DOHH2 (cell line): ENCODE data around the gene CT47C1.

ENCODE experiments used
- H3F3A ChIP-seq: fragments of 200-600 bp; sonication (generic), shearing (Covaris generic); 2 replicates; pipeline ENCODE4 v1.6.0; 2016; ENCODE audit warnings: antibody characterized with exemption, mild to moderate bottlenecking; ENCODE audit not compliant: control insufficient read depth, insufficient read depth
- H3K27ac ChIP-seq: fragments of 200-600 bp; sonication (generic); 2 replicates; pipeline ENCODE4 v1.5.1; 2014; ENCODE audit warnings: low read depth, mild to moderate bottlenecking, low read length, moderate library complexity
- H3K27me3 ChIP-seq: fragments of 200-600 bp; sonication (generic); 2 replicates; pipeline ENCODE4 v1.6.1; 2014; ENCODE audit warnings: mild to moderate bottlenecking, low read length, mixed read lengths; ENCODE audit not compliant: control insufficient read depth
- H3K36me3 ChIP-seq: fragments of 200-600 bp; sonication (generic); 2 replicates; pipeline ENCODE4 v1.6.1; 2014; ENCODE audit warnings: mild to moderate bottlenecking, low read length, moderate library complexity, mixed read lengths; ENCODE audit not compliant: control insufficient read depth
- H3K4me1 ChIP-seq: fragments of 200-600 bp; sonication (generic); 2 replicates; pipeline ENCODE4 v1.6.1; 2014; ENCODE audit warnings: mild to moderate bottlenecking, low read length, mixed read lengths; ENCODE audit not compliant: control insufficient read depth
- H3K4me2 ChIP-seq: fragments of 200-600 bp; sonication (generic); 2 replicates; pipeline ENCODE4 v1.6.0; 2014; ENCODE audit warnings: mild to moderate bottlenecking, low read length, moderate library complexity
- H3K4me3 ChIP-seq: fragments of 200-600 bp; sonication (generic); 2 replicates; pipeline ENCODE4 v1.5.1; 2014; ENCODE audit warnings: mild to moderate bottlenecking, low read length, mixed read lengths
- H3K79me2 ChIP-seq: fragments of 200-600 bp; sonication (generic); 2 replicates; pipeline ENCODE4 v1.6.1; 2014; ENCODE audit warnings: mild to moderate bottlenecking, low read length, mixed read lengths; ENCODE audit not compliant: control insufficient read depth
- H3K9me2 ChIP-seq: fragments of 200-600 bp; sonication (generic); replicated peaks from 2 replicates; pipeline ENCODE4 v1.6.1; 2014; ENCODE audit warnings: mild to moderate bottlenecking, low read length, mixed read lengths; ENCODE audit not compliant: control insufficient read depth
- H3K9me3 ChIP-seq: fragments of 200-600 bp; sonication (generic); 2 replicates; pipeline ENCODE4 v1.6.1; 2014; ENCODE audit warnings: antibody characterized with exemption, low read length, mixed read lengths; ENCODE audit not compliant: control insufficient read depth, insufficient read depth
- H4K20me1 ChIP-seq: fragments of 200-600 bp; sonication (generic); 2 replicates; pipeline ENCODE4 v1.6.0; 2014; ENCODE audit warnings: low read depth, mild to moderate bottlenecking, antibody characterized with exemption, low read length, moderate library complexity; ENCODE audit not compliant: control insufficient read depth, insufficient read depth
- CTCF ChIP-seq: fragments of 200-600 bp; sonication (generic); IDR thresholded peaks from one replicate; pipeline ENCODE4 v1.5.1; 2014; ENCODE audit warnings: antibody characterized with exemption, mild to moderate bottlenecking, low read depth, low read length; ENCODE audit not compliant: poor library complexity, severe bottlenecking
- EZH2phosphoT487 ChIP-seq: fragments of 200-600 bp; sonication (generic); IDR thresholded peaks from 2 replicates; pipeline ENCODE4 v1.6.1; 2017; ENCODE audit warnings: borderline replicate concordance, mild to moderate bottlenecking, antibody characterized with exemption, low read length, moderate library complexity, mixed read lengths

The CT47C1 gene

GRCh38 chrX:119087121-119087520 is 14.3 kb downstream of the CT47C1 start:
- Histone ChIP-seq H4K20me1 (no peaks in the 10 kb centered on the region), H3F3A (no peaks in the 10 kb centered on the region), H3K27me3 (no peaks in the 10 kb centered on the region), H3K9me3 (no peaks in the 10 kb centered on the region), H3K27ac (no peak overlapping the region), H3K4me1 (no peaks in the 10 kb centered on the region), H3K36me3 (no peaks in the 10 kb centered on the region), H3K4me3 (no peak overlapping the region), H3K9me2 (no peaks in the 10 kb centered on the region), H3K4me2 (no peak overlapping the region), H3K79me2 (no peaks in the 10 kb centered on the region)
- TF ChIP-seq EZH2phosphoT487 (no peak), CTCF (no peak)

DNA sequence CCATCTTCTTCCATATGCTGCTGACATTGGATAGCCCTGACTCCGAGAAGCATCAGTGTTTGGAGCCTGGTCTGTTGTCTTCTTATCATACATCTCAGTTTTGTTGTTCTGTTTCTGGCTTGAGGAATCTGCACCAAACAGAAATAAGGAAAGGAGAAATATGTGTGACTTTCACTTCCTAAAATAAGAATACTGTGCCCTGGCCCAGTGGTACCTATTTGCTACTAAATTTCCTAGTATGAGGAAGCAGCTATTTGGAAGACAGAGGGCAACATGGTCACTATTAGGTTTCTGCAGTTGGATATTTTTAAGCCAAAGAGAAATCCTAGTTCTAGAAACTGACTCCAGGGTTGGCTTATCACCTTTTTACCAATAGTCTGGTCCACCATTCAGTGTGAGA is 16.8 kb downstream of the CT47C1 start:
- Histone ChIP-seq H3K4me2 (no peak overlapping the region), H4K20me1 (no peaks in the 10 kb centered on the region), H3K27me3 (no peaks in the 10 kb centered on the region), H3K79me2 (no peaks in the 10 kb centered on the region), H3K27ac (no peak overlapping the region), H3K4me3 (no peak overlapping the region), H3K9me2 (no peaks in the 10 kb centered on the region), H3F3A (no peaks in the 10 kb centered on the region), H3K9me3 (no peaks in the 10 kb centered on the region), H3K36me3 (no peaks in the 10 kb centered on the region), H3K4me1 (no peaks in the 10 kb centered on the region)
- TF ChIP-seq CTCF (no peak), EZH2phosphoT487 (no peak)

DNA sequence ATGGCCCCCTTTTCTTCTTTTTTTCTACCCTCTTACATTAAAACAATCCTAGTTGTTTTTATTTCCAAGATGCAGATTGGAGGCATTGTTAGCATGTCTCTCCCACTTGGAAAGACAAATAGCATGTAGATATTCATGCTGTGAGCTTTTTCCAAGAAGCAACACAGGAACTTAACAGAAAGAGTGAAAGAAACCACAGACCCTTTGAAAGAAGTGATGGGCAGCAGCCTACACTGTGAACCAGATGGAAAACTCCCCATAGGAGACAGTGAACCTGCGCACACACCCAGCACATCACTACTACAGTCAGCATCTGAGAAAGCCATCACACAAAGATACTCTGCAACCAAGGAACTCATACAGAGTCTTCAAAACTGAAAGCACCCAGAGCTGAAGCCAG is 17.8 kb downstream of the CT47C1 start:
- no peaks in the 10 kb centered on the region for H3K4me1 ChIP-seq
- H3K27me3 ChIP-seq = no peaks in the 10 kb centered on the region
- H3K36me3 ChIP-seq = no peaks in the 10 kb centered on the region
- no peak overlapping the region for H3K4me2 ChIP-seq
- no peaks in the 10 kb centered on the region for H3K9me3 ChIP-seq
- no peaks in the 10 kb centered on the region for H3K9me2 ChIP-seq
- H3F3A ChIP-seq = no peaks in the 10 kb centered on the region
- no peak overlapping the region for H3K4me3 ChIP-seq
- TF ChIP-seq CTCF (no peak), EZH2phosphoT487 (no peak)
- H3K79me2 ChIP-seq = no peaks in the 10 kb centered on the region
- H3K27ac ChIP-seq = no peak overlapping the region
- H4K20me1 ChIP-seq = no peaks in the 10 kb centered on the region
